MCF 10A (cell line): ENCODE data around the gene MAST2. TPM values are rescaled to one million over a fixed set of nuclear protein-coding genes. Genes with fewer than 3 reads are reported as not detected.
A peak's percentile ranks its signal among the peaks of the same experiment; 100 is the strongest.

Experiments
- BruUV-seq: library from RNA; stranded (reverse); fragments of 400-500 nt; replicated peaks from 2 replicates; lab custom pipeline; 2021; lab: Mats Ljungman, UMichigan
- CTCF ChIA-PET: fragments of 300-600 bp; sonication (Branson Sonifier 250); formaldehyde crosslinking; extraction: SDS; loops from one replicate; lab custom pipeline; 2021; ENCODE audit warnings: antibody characterized with exemption, inconsistent platforms; lab: Yijun Ruan, JAX
- POLR2A ChIA-PET: fragments of 300-600, 350-650 bp; sonication (Branson Sonifier 250); formaldehyde crosslinking; extraction: SDS; loops from one replicate; lab custom pipeline; 2020; ENCODE audit warnings: antibody characterized with exemption, inconsistent platforms; lab: Yijun Ruan, JAX
- DNase-seq: peaks from one replicate; pipeline ENCODE4 v3.0.0-alpha.2; 2018; ENCODE audit not compliant: unreplicated experiment
- H3K27ac Mint-ChIP-seq: one replicate; pipeline ENCODE4 v1.8.0; 2022; ENCODE audit warnings: mild to moderate bottlenecking, low read depth, mixed read lengths; ENCODE audit not compliant: unreplicated experiment
- H3K27me3 Mint-ChIP-seq: one replicate; pipeline ENCODE4 v1.8.0; 2022; ENCODE audit warnings: mixed read lengths; ENCODE audit not compliant: insufficient read depth, unreplicated experiment
- H3K36me3 Mint-ChIP-seq: one replicate; pipeline ENCODE4 v1.8.0; 2022; ENCODE audit warnings: mild to moderate bottlenecking, moderate library complexity, mixed read lengths; ENCODE audit not compliant: insufficient read depth, unreplicated experiment
- H3K4me1 Mint-ChIP-seq: one replicate; pipeline ENCODE4 v1.8.0; 2022; ENCODE audit warnings: mixed read lengths; ENCODE audit not compliant: insufficient read depth, unreplicated experiment
- H3K4me3 Mint-ChIP-seq: one replicate; pipeline ENCODE4 v1.8.0; 2022; ENCODE audit warnings: mild to moderate bottlenecking, moderate library complexity, mixed read lengths; ENCODE audit not compliant: unreplicated experiment
- H3K9me3 Mint-ChIP-seq: one replicate; pipeline ENCODE4 v1.8.0; 2022; ENCODE audit warnings: mixed read lengths; ENCODE audit not compliant: unreplicated experiment
- intact Hi-C: fragments of 100-400 bp; cut with micrococcal nuclease; formaldehyde crosslinking; loops from 2 replicates; pipeline ENCODE4 v1.14.1; 2022
- total RNA-seq: library from RNA; stranded (reverse); gene quantifications from 2 replicates; pipeline ENCODE4 v1.2.3, GENCODE V29; 2022
- TF ChIP-seq, protein P1 (sequence below): fragments of 200-600 bp; IDR thresholded peaks from one replicate; pipeline ENCODE4 v1.8.0; 2022; ENCODE audit warnings: antibody characterized with exemption, mild to moderate bottlenecking; ENCODE audit not compliant: unreplicated experiment

The MAST2 gene
- total RNA-seq, 1 experiment from 2014 or later, result 33.3 TPM

DNA sequence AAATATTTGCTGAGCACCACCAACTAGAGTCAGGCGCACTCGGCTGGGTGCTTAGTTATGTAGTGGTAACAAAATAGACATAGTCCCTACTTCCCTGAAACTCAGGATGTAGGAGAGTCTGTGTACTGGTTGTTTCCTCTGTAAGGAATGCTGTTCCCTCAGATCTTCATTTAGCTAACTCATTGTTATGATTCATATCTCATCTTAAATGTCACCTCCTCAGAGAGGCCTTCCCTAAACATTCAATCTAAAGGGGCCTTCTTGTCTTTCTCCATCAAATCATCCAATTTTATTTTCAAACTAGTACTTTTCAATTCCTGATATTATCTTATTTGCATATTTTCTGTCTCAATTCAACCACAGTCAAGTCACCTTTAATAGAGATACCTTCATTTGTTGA is 196.1 kb downstream of the MAST2 start:
- no peak overlapping the region for H3K27ac Mint-ChIP-seq
- intact Hi-C loops, result no loop called here
- H3K36me3 Mint-ChIP-seq, result peaks cover 5% of the 10 kb centered on the region
- TF ChIP-seq, protein P1, sequence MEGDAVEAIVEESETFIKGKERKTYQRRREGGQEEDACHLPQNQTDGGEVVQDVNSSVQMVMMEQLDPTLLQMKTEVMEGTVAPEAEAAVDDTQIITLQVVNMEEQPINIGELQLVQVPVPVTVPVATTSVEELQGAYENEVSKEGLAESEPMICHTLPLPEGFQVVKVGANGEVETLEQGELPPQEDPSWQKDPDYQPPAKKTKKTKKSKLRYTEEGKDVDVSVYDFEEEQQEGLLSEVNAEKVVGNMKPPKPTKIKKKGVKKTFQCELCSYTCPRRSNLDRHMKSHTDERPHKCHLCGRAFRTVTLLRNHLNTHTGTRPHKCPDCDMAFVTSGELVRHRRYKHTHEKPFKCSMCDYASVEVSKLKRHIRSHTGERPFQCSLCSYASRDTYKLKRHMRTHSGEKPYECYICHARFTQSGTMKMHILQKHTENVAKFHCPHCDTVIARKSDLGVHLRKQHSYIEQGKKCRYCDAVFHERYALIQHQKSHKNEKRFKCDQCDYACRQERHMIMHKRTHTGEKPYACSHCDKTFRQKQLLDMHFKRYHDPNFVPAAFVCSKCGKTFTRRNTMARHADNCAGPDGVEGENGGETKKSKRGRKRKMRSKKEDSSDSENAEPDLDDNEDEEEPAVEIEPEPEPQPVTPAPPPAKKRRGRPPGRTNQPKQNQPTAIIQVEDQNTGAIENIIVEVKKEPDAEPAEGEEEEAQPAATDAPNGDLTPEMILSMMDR, result no peak
- no peaks in the 10 kb centered on the region for H3K27me3 Mint-ChIP-seq
- BruUV-seq, result no TSS peak
- CTCF ChIA-PET, result interaction anchor here (0.6 to 1.0 kb wide), 2 partner anchors 36 to 388 kb away, joined by 3 read pairs; no protein-coding TSS in a partner anchor
- no peaks in the 10 kb centered on the region for H3K4me1 Mint-ChIP-seq
- POLR2A ChIA-PET, result interaction anchor here (0.5 to 0.9 kb wide), 2 partner anchors 15 to 342 kb away, joined by 3 read pairs; no protein-coding TSS in a partner anchor
- no peak for DNase-seq
- H3K4me3 Mint-ChIP-seq, result no peak overlapping the region
- no peaks in the 10 kb centered on the region for H3K9me3 Mint-ChIP-seq

DNA sequence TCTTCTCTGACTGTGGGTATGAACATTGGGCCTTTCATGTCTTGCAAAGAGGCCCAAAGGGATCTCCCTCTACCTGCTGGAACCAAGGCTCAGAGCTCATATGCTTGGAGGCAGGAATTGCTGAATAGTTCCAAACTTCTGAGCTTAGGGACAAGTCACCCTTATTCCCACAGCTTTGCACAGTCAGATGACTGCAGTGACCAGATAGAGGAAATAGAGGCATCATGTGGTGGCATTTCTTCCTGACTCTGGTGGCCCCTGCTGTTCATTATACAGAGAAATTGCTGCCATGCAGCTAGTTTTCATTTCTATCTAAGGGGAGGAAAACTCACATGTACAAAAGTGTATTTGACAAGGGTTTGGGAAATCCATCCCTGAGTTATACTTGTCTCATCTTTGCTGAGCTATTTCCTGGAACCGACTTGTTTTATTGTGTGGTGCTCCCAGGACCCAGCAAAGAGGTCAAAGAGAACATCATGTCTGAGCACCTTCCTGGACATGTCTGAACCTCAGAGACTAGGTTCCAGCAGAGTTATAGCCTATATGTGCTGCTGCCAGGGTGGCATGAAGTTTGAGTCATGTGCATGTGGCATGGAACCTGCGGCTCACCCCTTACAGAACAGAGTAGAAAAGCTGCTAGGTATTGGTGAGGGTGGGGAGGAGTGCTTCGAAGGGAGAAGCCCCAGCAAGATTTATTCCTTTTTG is 197.8 kb downstream of the MAST2 start:
- TF ChIP-seq, protein P1, result no peak
- DNase-seq, result no peak
- Mint-ChIP-seq H3K4me3 (no peak overlapping the region), H3K36me3 (peaks cover 17% of the 10 kb centered on the region), H3K27me3 (no peaks in the 10 kb centered on the region), H3K27ac (no peak overlapping the region), H3K9me3 (no peaks in the 10 kb centered on the region), H3K4me1 (no peaks in the 10 kb centered on the region)
- intact Hi-C loops, result no loop called here
- ChIA-PET POLR2A (interaction anchor here (1.1 kb wide), 1 partner anchor 22 kb away, joined by 3 read pairs; no protein-coding TSS in a partner anchor), CTCF (interaction anchor here (0.5 kb wide), 1 partner anchor 123 kb away, joined by 5 read pairs; no protein-coding TSS in a partner anchor)
- BruUV-seq, result TSS peak; percentile 20

DNA sequence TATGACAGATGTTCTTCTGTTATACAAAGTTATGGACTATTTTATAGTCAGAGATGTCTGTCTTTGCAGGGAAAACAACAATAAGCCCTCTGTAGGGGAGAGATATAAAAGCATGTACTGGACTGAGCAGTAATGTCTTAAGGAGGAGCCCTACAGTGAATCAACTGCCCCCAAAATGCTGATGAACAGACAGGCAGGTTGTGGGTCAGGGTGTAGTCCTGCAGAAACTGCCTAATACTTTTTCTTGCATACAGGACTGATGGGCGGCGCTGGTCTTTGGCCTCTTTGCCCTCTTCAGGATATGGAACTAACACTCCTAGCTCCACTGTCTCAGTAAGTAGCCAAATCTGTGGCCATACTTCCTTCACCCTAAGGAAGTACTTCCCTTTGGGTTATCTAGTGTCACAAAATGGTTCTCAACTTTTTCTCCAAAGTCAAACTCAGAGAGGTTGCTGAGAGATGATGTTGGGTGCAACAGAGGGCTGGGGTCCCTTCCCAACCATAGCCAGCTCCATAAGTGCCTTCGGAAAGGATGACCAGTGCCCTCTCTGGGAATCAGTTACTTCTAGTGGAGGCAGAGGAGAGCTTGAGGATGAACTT is 199.2 kb downstream of the MAST2 start:
- TF ChIP-seq, protein P1, result no peak
- Mint-ChIP-seq H3K9me3 (no peaks in the 10 kb centered on the region), H3K4me3 (no peak overlapping the region), H3K36me3 (peaks cover 24% of the 10 kb centered on the region), H3K27me3 (no peaks in the 10 kb centered on the region), H3K4me1 (no peaks in the 10 kb centered on the region), H3K27ac (no peak overlapping the region)
- POLR2A ChIA-PET, result interaction anchor here (0.6 to 1.1 kb wide), 5 partner anchors 10 to 333 kb away, joined by 3 to 5 read pairs (median 3); no protein-coding TSS in a partner anchor
- DNase-seq, result no peak
- no TSS peak for BruUV-seq
- intact Hi-C loops, result no loop called here
- CTCF ChIA-PET, result no interaction called here

DNA sequence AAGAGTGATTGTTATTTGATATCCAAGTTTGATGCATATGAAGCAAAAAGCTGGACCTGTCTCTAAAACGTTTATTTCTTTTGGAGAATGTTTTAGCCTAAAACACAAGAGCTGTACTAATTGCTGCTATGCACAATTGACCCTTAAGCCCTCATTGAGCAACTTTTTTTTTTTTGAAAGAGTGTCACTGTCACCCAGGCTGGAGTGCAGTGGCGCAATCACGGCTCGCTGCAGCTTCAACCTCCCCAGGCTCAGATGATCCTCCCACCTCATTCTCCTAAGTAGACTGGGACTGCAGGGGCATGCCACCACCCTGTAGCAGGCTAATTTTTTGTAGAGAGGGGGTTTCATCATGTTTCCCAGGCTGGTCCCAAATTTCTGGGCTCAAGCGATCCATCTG is 199.9 kb downstream of the MAST2 start:
- Mint-ChIP-seq H3K27ac (no peak overlapping the region), H3K27me3 (no peaks in the 10 kb centered on the region), H3K9me3 (no peaks in the 10 kb centered on the region), H3K4me3 (no peak overlapping the region), H3K36me3 (peaks cover 31% of the 10 kb centered on the region), H3K4me1 (no peaks in the 10 kb centered on the region)
- no peak for DNase-seq
- intact Hi-C loops, result no loop called here
- CTCF ChIA-PET, result no interaction called here
- POLR2A ChIA-PET, result interaction anchor here (0.6 to 1.1 kb wide), 4 partner anchors 9 to 334 kb away, joined by 3 to 5 read pairs (median 3); no protein-coding TSS in a partner anchor
- BruUV-seq, result no TSS peak
- TF ChIP-seq, protein P1, result no peak
